Immature natural killer cell (primary cell): ENCODE measurements around the gene ZNF541. TPM values are rescaled to one million over a fixed set of nuclear protein-coding genes. Genes with fewer than 3 reads are reported as not detected.

Source experiments
- DNase-seq, 3 donors: peaks; one replicate each; pipeline ENCODE4 v3.0.0; 2022; ENCODE audit warnings: mixed read lengths in 1 of 3
- H3K27ac Mint-ChIP-seq, 6 donors: one replicate each; pipeline ENCODE4 v1.8.0; 2020; ENCODE audit warnings: mixed read lengths in 6 of 6, mild to moderate bottlenecking in 5 of 6, inconsistent platforms in 4 of 6, moderate library complexity in 3 of 6
- H3K27me3 Mint-ChIP-seq, 3 donors: one replicate each; pipeline ENCODE4 v1.8.0; 2020 to 2021; ENCODE audit warnings: low read depth in 3 of 3, mild to moderate bottlenecking in 3 of 3, mixed read lengths in 3 of 3, moderate library complexity in 3 of 3, inconsistent platforms in 1 of 3
- H3K36me3 Mint-ChIP-seq, 3 donors: one replicate each; pipeline ENCODE4 v1.8.0; 2020; ENCODE audit warnings: mixed read lengths in 3 of 3, inconsistent platforms in 2 of 3, mild to moderate bottlenecking in 2 of 3
- H3K4me1 Mint-ChIP-seq, 2 donors: one replicate each; pipeline ENCODE4 v1.8.0; 2020; ENCODE audit warnings: inconsistent platforms in 2 of 2, mild to moderate bottlenecking in 2 of 2, mixed read lengths in 2 of 2, moderate library complexity in 1 of 2
- H3K4me3 Mint-ChIP-seq, 5 donors: one replicate each; pipeline ENCODE4 v1.8.0; 2020; ENCODE audit warnings: mild to moderate bottlenecking in 5 of 5, mixed read lengths in 5 of 5, inconsistent platforms in 3 of 5, moderate library complexity in 3 of 5
- H3K9me3 Mint-ChIP-seq, 6 donors: one replicate each; pipeline ENCODE4 v1.8.0; 2020; ENCODE audit warnings: mild to moderate bottlenecking in 6 of 6, mixed read lengths in 6 of 6, inconsistent platforms in 4 of 6, moderate library complexity in 3 of 6
- polyA plus RNA-seq, 3 donors: library from polyadenylated mRNA; unstranded; fragments of 300-500 nt; fragmentation: Illumina TruSeq; gene quantifications; one replicate each; pipeline ENCODE4 v1.2.3, GENCODE V29; 2021

The ZNF541 gene, protein sequence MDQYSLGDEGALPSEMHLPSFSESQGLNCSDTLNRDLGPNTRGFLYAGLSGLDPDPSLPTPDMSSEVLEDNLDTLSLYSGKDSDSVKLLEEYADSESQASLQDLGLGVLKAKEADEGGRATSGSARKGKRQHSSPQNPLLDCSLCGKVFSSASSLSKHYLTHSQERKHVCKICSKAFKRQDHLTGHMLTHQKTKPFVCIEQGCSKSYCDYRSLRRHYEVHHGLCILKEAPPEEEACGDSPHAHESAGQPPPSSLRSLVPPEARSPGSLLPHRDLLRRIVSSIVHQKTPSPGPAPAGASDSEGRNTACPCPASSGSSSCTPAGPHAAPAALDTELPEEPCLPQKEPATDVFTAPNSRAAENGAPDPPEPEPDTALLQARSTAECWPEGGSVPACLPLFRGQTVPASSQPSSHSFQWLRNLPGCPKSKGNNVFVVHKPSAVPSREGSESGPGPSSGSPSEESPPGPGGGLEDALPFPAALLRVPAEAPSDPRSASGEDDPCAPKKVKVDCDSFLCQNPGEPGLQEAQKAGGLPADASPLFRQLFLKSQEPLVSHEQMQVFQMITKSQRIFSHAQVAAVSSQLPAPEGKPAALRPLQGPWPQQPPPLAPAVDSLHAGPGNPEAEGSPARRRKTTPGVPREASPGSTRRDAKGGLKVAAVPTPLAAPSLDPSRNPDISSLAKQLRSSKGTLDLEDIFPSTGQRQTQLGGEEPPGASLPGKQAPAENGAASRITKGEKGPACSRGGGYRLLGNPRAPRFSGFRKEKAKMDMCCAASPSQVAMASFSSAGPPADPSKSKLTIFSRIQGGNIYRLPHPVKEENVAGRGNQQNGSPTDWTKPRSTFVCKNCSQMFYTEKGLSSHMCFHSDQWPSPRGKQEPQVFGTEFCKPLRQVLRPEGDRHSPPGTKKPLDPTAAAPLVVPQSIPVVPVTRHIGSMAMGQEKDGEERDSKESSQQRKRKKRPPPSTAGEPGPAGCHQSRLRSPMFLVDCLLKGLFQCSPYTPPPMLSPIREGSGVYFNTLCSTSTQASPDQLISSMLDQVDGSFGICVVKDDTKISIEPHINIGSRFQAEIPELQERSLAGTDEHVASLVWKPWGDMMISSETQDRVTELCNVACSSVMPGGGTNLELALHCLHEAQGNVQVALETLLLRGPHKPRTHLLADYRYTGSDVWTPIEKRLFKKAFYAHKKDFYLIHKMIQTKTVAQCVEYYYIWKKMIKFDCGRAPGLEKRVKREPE (N-terminal part only)
- not detected for polyA plus RNA-seq

DNA sequence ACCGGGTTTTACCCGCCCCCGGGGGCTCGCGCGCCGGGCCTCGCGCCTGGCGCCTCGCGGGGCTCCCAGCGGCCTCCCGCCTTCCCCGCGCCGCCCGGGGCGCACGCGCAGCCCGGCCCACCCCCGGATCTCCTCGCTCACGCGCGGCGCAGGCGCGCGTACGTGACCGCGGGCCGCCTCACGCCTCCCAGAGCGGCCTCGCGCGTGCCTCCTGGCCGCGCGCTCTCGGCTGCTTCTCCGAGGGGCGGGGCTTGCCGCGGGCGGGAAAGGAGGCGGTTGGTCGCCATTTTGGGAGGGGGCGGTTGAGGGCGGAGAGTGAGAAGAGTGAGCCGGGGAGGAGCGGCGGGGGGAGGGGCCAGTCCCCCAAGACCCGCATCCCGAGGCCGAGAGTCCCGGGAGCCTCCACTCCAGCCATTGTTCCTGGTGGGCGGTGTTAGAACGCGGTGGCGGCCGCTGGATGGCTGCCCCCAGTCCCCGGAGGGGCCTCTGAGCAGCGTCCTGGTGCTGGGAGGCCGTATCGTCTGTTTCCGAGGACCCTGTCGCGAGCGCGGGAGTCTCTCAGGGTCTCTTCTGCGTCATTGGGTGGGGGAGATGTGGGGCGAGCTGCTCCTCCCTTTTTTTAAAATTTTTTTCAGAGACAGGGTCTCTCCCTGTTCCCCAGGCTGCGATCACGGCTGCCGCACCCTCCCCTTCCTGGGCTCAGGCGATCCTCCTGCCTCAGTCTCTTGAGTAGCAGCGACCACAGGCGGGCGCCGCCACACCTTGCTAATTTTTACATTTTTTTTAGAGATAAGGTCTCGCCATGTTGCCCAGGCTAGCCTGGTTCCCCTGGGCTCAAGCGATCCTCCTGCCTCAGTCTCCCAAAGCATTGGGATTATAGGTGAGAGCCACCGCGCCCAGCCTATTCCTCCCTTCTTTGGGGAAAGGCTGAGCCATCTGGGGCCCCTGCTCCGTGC, at the start of gene ZNF541:
TSS of gene ZNF541 (minus strand) at position 78 of the 956 bp plus-strand sequence. CDS start 17,292 bp downstream, outside the sequence.
- DNase-seq = peak; percentile 89 to 92 (median 91)
- peak within 1 kb of the TSS; percentile 57 to 82 (median 69) for H3K27ac Mint-ChIP-seq
- H3K4me1 Mint-ChIP-seq = peaks cover 19% of the 10 kb centered on the region in 2 donors
- H3K27me3 Mint-ChIP-seq = peaks cover 0 to 14% (median 4%) of the 10 kb centered on the region in 3 donors
- no peaks in the 10 kb centered on the region for H3K36me3 Mint-ChIP-seq
- H3K9me3 Mint-ChIP-seq = peaks cover 0 to 1% (median 0%) of the 10 kb centered on the region in 6 donors
- H3K4me3 Mint-ChIP-seq = peak within 1 kb of the TSS; percentile 72 to 85 (median 84)

DNA sequence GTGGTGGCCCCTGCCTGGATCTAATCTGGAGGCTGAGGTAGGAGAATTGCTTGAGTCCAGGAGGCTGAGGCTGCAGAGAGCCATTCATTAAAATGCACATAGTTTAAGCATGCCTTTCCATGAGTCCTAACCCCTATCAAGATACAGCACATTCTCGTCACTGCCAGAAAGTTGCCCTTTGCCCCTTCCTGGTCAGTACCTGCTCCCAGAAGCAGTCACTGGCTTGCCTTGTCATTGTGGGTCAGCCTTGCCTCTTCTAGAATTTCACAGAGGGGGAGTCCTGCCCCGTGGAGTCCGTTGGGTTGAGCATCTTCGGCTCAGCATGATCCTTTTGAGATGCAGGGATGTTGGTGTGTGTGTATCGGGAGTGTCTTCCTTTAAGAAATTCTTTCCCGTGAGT, 46.8 kb upstream of the ZNF541 start:
- no peak overlapping the region for H3K4me3 Mint-ChIP-seq
- H3K4me1 Mint-ChIP-seq = peaks cover 32 to 48% of the 10 kb centered on the region in 2 donors
- no peak overlapping the region for H3K27ac Mint-ChIP-seq

DNA sequence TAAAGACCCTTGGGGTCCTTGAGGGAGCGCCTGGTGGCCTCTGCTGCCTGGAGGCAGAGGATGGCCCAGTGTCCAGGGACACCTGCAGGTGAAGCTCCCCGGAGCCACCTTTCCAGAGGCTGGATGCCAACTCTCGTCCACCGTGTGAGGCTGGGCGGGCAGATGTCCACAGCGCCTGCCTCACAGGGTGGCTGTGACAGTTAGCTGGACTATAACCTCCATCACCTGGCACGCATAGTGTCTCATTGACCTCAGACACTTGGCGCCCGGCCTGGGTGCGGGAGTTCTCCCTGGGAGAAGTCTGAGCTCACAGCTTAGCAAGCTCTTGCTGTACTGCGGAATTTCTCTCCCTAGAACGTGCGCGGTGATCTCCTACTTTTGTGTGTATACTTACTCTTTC, 45.8 kb upstream of the ZNF541 start:
- H3K27me3 Mint-ChIP-seq = peaks cover 0 to 2% (median 0%) of the 10 kb centered on the region in 3 donors
- peaks cover 26 to 52% of the 10 kb centered on the region in 2 donors for H3K4me1 Mint-ChIP-seq
- H3K27ac Mint-ChIP-seq = no peak overlapping the region
- H3K36me3 Mint-ChIP-seq = no peaks in the 10 kb centered on the region
- DNase-seq = no peak
- H3K9me3 Mint-ChIP-seq = no peaks in the 10 kb centered on the region
- no peak overlapping the region for H3K4me3 Mint-ChIP-seq

More for the DNA sequence above, 46.8 kb upstream of the ZNF541 start:
- no peaks in the 10 kb centered on the region for H3K9me3 Mint-ChIP-seq
- DNase-seq = no peak
- H3K27me3 Mint-ChIP-seq = peaks cover 0 to under 1% (median 0%) of the 10 kb centered on the region in 3 donors
- H3K36me3 Mint-ChIP-seq = no peaks in the 10 kb centered on the region

DNA sequence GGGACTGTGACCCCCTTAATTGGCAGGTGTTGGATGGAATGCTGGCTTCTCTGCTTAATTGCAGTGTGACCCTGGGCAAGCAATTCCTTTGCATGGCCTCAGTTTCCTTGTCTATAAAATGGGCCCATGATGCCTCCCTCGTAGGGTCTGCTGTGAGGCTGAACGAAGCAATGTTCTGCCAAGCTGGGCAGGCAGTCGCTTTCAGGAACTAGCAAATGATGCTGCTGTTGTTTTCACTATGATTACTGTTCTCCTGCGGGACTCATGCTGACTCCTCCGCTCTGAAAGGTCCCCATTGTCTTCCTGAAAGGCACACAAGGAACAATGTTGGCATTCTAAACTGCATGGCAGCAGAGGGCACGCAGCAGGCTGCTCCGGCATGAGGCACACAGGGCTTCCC, 42.8 kb upstream of the ZNF541 start:
- H3K4me3 Mint-ChIP-seq = no peak overlapping the region
- H3K27ac Mint-ChIP-seq = no peak overlapping the region
- H3K4me1 Mint-ChIP-seq = peaks cover 39 to 65% of the 10 kb centered on the region in 2 donors
- peaks cover 0 to 4% (median 0%) of the 10 kb centered on the region in 3 donors for H3K27me3 Mint-ChIP-seq
- no peaks in the 10 kb centered on the region for H3K9me3 Mint-ChIP-seq
- no peaks in the 10 kb centered on the region for H3K36me3 Mint-ChIP-seq
- DNase-seq = no peak

DNA sequence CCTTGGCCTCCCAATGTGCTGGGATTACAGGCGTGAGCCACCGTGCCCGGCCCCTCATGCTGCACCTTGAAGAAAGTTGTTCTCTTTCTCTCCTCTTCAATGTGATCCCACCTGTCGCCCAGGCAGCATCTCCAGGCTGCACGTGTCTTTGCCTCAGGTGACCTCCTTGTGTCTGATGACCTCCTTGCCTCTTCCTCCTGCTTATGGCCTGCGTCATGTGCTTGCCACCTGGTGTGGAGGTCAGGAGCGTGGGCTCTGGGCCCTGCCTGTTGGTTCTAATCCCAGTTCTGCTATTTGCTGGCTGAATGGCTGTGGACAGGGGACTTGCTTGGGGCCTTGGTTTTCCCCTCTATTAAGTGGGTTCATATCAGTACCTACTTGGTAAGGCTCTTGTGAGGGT, 42.3 kb upstream of the ZNF541 start:
- DNase-seq = no peak
- peaks cover 0 to 6% (median 0%) of the 10 kb centered on the region in 3 donors for H3K27me3 Mint-ChIP-seq
- H3K4me1 Mint-ChIP-seq = peaks cover 43 to 68% of the 10 kb centered on the region in 2 donors
- no peaks in the 10 kb centered on the region for H3K9me3 Mint-ChIP-seq
- no peaks in the 10 kb centered on the region for H3K36me3 Mint-ChIP-seq
- no peak overlapping the region for H3K4me3 Mint-ChIP-seq
- no peak overlapping the region for H3K27ac Mint-ChIP-seq

DNA sequence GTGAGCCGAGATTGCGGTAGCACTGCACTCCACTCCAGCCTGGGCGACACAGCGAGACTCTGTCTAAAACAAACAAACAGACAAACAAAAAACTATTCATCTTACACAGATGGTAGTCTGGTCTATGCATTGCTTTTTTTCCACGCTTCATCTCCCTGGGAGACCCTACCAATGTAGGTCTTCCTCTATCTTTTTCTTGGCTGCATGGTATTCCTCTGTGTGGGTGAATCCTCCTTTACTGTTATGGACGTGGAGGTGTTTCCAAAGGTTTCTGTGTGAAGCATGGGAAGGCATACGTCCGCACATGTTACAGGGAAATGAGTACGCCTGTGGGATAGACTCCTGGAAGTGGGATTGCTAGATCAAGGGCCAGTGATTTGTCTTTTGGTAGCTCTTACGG, 41.6 kb upstream of the ZNF541 start:
- Mint-ChIP-seq H3K36me3 (no peaks in the 10 kb centered on the region), H3K9me3 (no peaks in the 10 kb centered on the region), H3K4me1 (peaks cover 37 to 62% of the 10 kb centered on the region in 2 donors), H3K4me3 (no peak overlapping the region), H3K27ac (no peak overlapping the region), H3K27me3 (peaks cover 0 to 6% (median 0%) of the 10 kb centered on the region in 3 donors)
- no peak for DNase-seq

DNA sequence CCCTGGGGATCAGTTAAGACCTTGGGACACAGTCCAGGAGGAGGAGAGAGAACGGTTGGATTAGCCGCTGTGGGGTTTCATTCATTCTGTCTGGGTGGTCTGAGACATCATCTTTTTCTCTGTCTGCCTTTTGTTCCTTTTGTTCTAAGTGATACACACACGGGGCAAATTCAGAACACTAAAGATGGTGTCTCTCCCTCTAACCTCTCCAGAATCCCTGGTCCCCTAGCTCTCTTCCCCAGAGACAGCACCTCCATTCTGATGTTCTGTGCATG, 41.0 kb upstream of the ZNF541 start:
- Mint-ChIP-seq H3K27me3 (peaks cover 0 to 7% (median 2%) of the 10 kb centered on the region in 3 donors), H3K27ac (peak overlapping the region in 3 of 6 donors; percentile 31 to 67 (median 32)), H3K9me3 (no peaks in the 10 kb centered on the region), H3K4me1 (peaks cover 38 to 62% of the 10 kb centered on the region in 2 donors), H3K4me3 (no peak overlapping the region), H3K36me3 (no peaks in the 10 kb centered on the region)
- no peak for DNase-seq

DNA sequence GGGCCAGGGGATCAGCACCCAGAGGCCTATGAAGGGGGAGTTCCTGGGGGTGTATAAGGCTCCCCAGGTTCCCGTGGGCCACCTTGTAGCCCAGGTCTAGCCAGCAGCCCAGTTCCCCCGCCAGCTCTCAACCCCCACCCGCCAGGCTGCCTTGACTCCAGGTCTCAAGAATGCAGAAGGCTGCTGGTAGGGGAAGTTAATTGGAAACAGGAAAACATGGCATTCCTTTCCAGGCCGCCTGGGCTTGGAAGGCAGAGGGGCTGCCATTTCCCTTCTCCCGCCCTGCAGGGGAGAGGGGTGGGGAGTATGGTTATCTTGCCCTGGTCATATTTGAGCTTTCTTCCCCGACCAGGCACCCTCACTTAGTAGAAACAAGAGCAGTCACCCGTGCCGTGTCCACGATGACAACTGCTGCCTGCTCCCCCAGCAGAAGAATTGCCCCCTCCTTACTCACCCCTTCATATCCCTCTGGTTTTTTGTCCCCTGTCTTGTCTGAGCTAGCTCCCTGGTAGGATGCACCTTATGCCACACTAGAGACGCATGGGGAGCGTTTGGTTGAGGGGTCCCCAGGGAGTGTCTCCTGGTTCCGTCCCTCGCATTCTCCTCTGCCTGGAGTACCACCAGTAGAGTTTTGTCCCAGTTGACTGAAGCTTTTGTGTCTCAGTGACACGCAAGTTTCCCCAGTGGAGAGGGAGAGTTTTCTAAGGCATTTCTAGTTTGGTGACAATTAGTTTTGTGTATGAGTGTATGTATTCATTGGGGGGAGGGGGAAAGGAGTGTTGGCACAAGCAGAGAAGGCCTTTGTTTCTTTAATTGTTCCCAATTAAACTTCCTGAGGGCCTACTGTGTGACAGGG, 40.4 kb upstream of the ZNF541 start:
- H3K4me1 Mint-ChIP-seq = peaks cover 37 to 61% of the 10 kb centered on the region in 2 donors
- H3K27me3 Mint-ChIP-seq = peaks cover under 1 to 8% (median 3%) of the 10 kb centered on the region in 3 donors
- H3K4me3 Mint-ChIP-seq = no peak overlapping the region
- no peak for DNase-seq
- no peaks in the 10 kb centered on the region for H3K9me3 Mint-ChIP-seq
- no peaks in the 10 kb centered on the region for H3K36me3 Mint-ChIP-seq
- H3K27ac Mint-ChIP-seq = peak overlapping the region in 4 of 6 donors; percentile 17 to 67 (median 25)

DNA sequence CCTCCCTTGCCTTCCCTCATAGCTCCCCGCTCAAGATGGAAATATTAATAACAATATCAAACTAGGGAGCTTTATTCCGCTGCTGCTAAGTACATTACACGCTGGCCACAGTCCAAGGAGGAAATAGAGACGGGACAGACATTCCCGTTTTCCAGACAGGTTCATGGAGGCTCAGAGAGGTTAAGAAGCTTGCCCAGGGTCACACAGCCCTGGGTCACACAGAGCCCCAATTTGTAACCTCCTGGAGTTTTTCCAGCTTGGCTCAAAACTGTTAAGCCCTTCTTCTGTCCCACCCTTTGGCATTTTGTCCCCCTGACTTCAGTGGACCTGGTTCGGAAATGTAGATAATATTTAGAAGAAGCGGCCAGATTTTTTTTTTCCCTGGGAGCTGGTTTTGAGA, 38.0 kb upstream of the ZNF541 start:
- no peak for DNase-seq
- Mint-ChIP-seq H3K36me3 (no peaks in the 10 kb centered on the region), H3K27me3 (peaks cover 1 to 15% (median 3%) of the 10 kb centered on the region in 3 donors), H3K4me3 (peak overlapping the region; percentile 72 to 83 (median 79)), H3K4me1 (peaks cover 39 to 54% of the 10 kb centered on the region in 2 donors), H3K9me3 (no peaks in the 10 kb centered on the region), H3K27ac (peak overlapping the region; percentile 76 to 91 (median 88))

DNA sequence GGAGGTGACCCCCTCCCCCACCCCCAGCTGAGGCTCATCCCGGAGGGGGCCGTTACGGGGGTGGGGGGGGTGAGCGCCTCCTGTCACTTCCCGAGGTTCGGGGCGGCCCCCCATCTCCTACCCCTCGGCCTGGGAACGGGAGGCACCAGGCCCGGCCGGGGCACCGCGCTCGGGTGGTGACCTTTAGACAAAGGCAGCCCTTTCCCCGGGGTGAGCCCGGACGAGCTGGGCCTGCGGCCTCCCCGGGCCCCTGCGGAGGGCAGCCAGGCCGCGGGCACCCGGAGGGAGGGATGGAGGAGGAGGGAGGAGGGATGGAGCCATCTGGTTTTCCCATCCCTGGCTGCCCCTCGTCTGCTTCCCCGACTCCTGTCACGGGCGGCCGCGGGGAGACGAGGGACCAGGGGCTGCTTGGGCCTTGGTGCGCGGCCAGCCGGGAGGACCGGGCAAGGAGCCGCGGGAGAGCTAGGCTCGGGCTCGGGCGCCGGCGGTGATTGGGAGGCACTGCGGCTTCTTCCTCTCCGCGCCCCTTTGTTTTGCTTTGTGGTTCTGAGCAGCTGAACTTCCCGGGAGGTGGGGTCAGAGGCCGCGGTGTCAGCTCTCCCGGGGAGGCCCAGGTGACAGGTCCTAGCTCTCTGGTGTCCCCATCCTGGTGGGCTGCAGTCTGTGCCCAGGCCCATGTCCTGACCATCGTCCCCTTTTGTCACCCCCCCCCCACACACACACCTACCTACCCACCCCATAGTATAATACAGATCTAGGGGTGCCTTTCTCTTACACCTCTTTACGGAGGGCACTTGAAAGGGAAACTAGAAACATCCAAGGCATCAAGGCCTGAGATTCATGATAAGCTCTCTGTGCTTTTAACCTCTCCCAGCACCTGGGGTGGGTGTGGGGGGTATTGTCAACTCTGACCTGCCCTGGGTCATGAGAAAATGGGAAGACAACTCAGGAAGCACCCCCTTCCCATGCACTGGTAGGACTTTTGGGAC, 37.3 kb upstream of the ZNF541 start:
- Mint-ChIP-seq H3K9me3 (no peaks in the 10 kb centered on the region), H3K27me3 (peaks cover 1 to 15% (median 3%) of the 10 kb centered on the region in 3 donors), H3K27ac (peak overlapping the region; percentile 76 to 91 (median 88)), H3K4me1 (peaks cover 32 to 47% of the 10 kb centered on the region in 2 donors), H3K4me3 (peak overlapping the region; percentile 72 to 83 (median 79)), H3K36me3 (no peaks in the 10 kb centered on the region)
- peak; percentile 46 to 54 (median 51) for DNase-seq
